IPS-NIHi7 (cell line): ENCODE measurements around the gene GCC1.

Experiments used
- DNase-seq: peaks from one replicate; pipeline ENCODE4 v3.0.0; 2012; ENCODE audit warnings: mixed read lengths; ENCODE audit errors: extremely low spot score

Gene GCC1

GRCh38 chr7:127536741-127537140, 48.7 kb downstream of the GCC1 start:
- DNase-seq, result peak; percentile 44

GRCh38 chr7:127536394-127536691, 49.1 kb downstream of the GCC1 start:
- DNase-seq, result no peak

GRCh38 chr7:127535546-127536393, 49.6 kb downstream of the GCC1 start:
- no peak for DNase-seq

GRCh38 chr7:127534636-127535035, 50.8 kb downstream of the GCC1 start:
- DNase-seq, result no peak

- DNase-seq, result no peak
Measured at GRCh38 chr7:127532736-127533135, 52.7 kb downstream of the GCC1 start.

GRCh38 chr7:127532151-127532550, 53.2 kb downstream of the GCC1 start:
- DNase-seq, result no peak
